Mucosa of descending colon (tissue), 3 donors: ENCODE results near the gene PEX6. TPM values are rescaled to one million over a fixed set of nuclear protein-coding genes. Genes with fewer than 3 reads are reported as not detected.

Experiments
- ATAC-seq: fragments of 200-7000 bp; cut with Tn5 transposase; one replicate; pipeline ENCODE4 v1.9.1; 2020; ENCODE audit warnings: mild to moderate bottlenecking, moderate library complexity
- DNase-seq, 3 donors: peaks; one replicate each; pipeline ENCODE4 v3.0.0-alpha.2; 2020
- H3K36me3 ChIP-seq: fragments of 200-600 bp; one replicate; pipeline ENCODE4 v1.8.0; 2021; ENCODE audit warnings: low read depth, mild to moderate bottlenecking
- H3K4me1 ChIP-seq: fragments of 200-600 bp; one replicate; pipeline ENCODE4 v1.8.0; 2021; ENCODE audit warnings: low read depth, mild to moderate bottlenecking
- H3K4me3 ChIP-seq: fragments of 200-600 bp; one replicate; pipeline ENCODE4 v1.8.0; 2021; ENCODE audit warnings: mild to moderate bottlenecking
- H3K9me3 ChIP-seq: fragments of 200-600 bp; one replicate; pipeline ENCODE4 v1.8.0; 2021; ENCODE audit warnings: mild to moderate bottlenecking
- CTCF ChIP-seq: fragments of 200-600 bp; IDR thresholded peaks from one replicate; pipeline ENCODE4 v1.8.0; 2022; ENCODE audit warnings: antibody characterized with exemption, mild to moderate bottlenecking
- intact Hi-C, 2 donors: fragments of 100-400 bp; cut with DNase I in 1 of 2; cut with micrococcal nuclease in 1 of 2; formaldehyde crosslinking; loops; one replicate each; pipeline versions ENCODE4 v1.11.0 to v1.11.1; 2022; cut with DNase I, micrococcal nuclease
- total RNA-seq, 3 donors: library from RNA; stranded (reverse); fragmentation: NEBNext Ultra II Directional in 2 of 3; extraction: Animal tissue kit (Norgen Biotek cat#: 25700) in 2 of 3; gene quantifications; one replicate each; pipeline versions ENCODE4 v1.2.1 to v1.2.4, GENCODE V29; 2021 to 2023
- donor health status: DM: no; HTN: no; CAD: no; lungs with moderate emphysema.
- donor health status: DM: no; HTN: no; CAD: no.
- donor health status: DM: no; HTN: yes; CAD: no.

PEX6 gene
- total RNA-seq, 3 donors from 2014 or later = 14.3 to 38.6 (median 20.6) TPM

- intact Hi-C loops = no loop called here
- ATAC-seq = no peak
- H3K9me3 ChIP-seq = no peaks in the 10 kb centered on the region
- no peak for DNase-seq
- no peak for TF ChIP-seq CTCF
- H3K4me1 ChIP-seq = peaks cover 5% of the 10 kb centered on the region
- no peaks in the 10 kb centered on the region for H3K36me3 ChIP-seq
- no peak overlapping the region for H3K4me3 ChIP-seq
Measured at GRCh38 chr6:42916288-42916687, 62.7 kb downstream of the PEX6 start.

- TF ChIP-seq CTCF = no peak
- no peak within 1 kb of the TSS for H3K4me3 ChIP-seq
- DNase-seq = peak in 1 of 3 donors; percentile 22
- peaks cover 5% of the 10 kb centered on the region for H3K4me1 ChIP-seq
- H3K9me3 ChIP-seq = no peaks in the 10 kb centered on the region
- no peaks in the 10 kb centered on the region for H3K36me3 ChIP-seq
- no peak for ATAC-seq
- intact Hi-C loops = no loop called here
Measured at GRCh38 chr6:42915732-42916131, 63.2 kb downstream of the PEX6 start, which contains the start of gene PTCRA. Gene PTCRA, plus strand, starts transcription at chr6:42916053. Its CDS starts 17 bp downstream, at chr6:42916070.

- no peak for TF ChIP-seq CTCF
- ATAC-seq (no peak), DNase-seq (no peak)
- H3K9me3 ChIP-seq = no peaks in the 10 kb centered on the region
- no peaks in the 10 kb centered on the region for H3K36me3 ChIP-seq
- H3K4me1 ChIP-seq = peaks cover 5% of the 10 kb centered on the region
- H3K4me3 ChIP-seq = no peak overlapping the region
- intact Hi-C loops = no loop called here
Measured at GRCh38 chr6:42914546-42914945, 64.4 kb downstream of the PEX6 start.

Other genes starting within 250 kb of the PEX6 start
- gene TBCC, start 233.1 kb downstream of the PEX6 start, total RNA-seq = 10 to 100 TPM; 22.6 to 35.3 (median 26.6) TPM
- 10 to 100 TPM; 18.3 to 26.2 (median 23.4) TPM for gene BICRAL, start 197.1 kb downstream of the PEX6 start, total RNA-seq
- gene RPL7L1, start 99.6 kb downstream of the PEX6 start, total RNA-seq = 10 to 100 TPM; 47.4 to 61.4 (median 53.7) TPM
- not detected for gene PTCRA, start 63.1 kb downstream of the PEX6 start, total RNA-seq
- gene CNPY3, start 49.7 kb downstream of the PEX6 start, total RNA-seq = 10 to 100 TPM; 18.4 to 30.5 (median 23.5) TPM
- gene GNMT, start 18.4 kb downstream of the PEX6 start, total RNA-seq = under 1 TPM in 2 of 3 donors, not detected in 1; 0.75 to 0.76 TPM
- gene PPP2R5D, start 5.4 kb upstream of the PEX6 start, total RNA-seq = 10 to 100 TPM; 35.9 to 45.0 (median 38.8) TPM
- gene MEA1, start 34.8 kb upstream of the PEX6 start, total RNA-seq = 10 to 100 TPM; 38.0 to 47.4 (median 39.1) TPM
- 10 to 100 TPM; 53.4 to 84.1 (median 57.3) TPM for gene KLHDC3, start 35.1 kb upstream of the PEX6 start, total RNA-seq
- gene RRP36, start 42.4 kb upstream of the PEX6 start, total RNA-seq = 10 to 100 TPM; 31.4 to 40.0 (median 37.1) TPM
- gene CUL7, start 74.7 kb upstream of the PEX6 start, total RNA-seq = 10 to 100 TPM; 15.1 to 16.2 (median 15.3) TPM
- gene MRPL2, start 80.3 kb upstream of the PEX6 start, total RNA-seq = 10 to 100 TPM; 58.7 to 82.8 (median 75.2) TPM
- 100 to 1,000 TPM in 1 of 3 donors, 10 to 100 TPM in 2; 69.1 to 144 (median 99.1) TPM for gene KLC4, start 80.5 kb upstream of the PEX6 start, total RNA-seq
- gene PTK7, start 97.1 kb upstream of the PEX6 start, total RNA-seq = 10 to 100 TPM in 1 of 3 donors, 1 to 10 TPM in 2; 8.3 to 12.9 (median 9.4) TPM
- 10 to 100 TPM; 19.5 to 87.1 (median 26.3) TPM for gene SRF, start 192.1 kb upstream of the PEX6 start, total RNA-seq
- gene CUL9, start 203.0 kb upstream of the PEX6 start, total RNA-seq = 10 to 100 TPM; 35.9 to 46.9 (median 44.3) TPM